ENCODE data around the gene EAPP.
"Not testable (repeated sequence)": the region's sequence is repeated elsewhere in the genome, so short reads cannot be mapped to it uniquely, and the experiment has no call there.

Gene EAPP, protein sequence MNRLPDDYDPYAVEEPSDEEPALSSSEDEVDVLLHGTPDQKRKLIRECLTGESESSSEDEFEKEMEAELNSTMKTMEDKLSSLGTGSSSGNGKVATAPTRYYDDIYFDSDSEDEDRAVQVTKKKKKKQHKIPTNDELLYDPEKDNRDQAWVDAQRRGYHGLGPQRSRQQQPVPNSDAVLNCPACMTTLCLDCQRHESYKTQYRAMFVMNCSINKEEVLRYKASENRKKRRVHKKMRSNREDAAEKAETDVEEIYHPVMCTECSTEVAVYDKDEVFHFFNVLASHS

DNA sequence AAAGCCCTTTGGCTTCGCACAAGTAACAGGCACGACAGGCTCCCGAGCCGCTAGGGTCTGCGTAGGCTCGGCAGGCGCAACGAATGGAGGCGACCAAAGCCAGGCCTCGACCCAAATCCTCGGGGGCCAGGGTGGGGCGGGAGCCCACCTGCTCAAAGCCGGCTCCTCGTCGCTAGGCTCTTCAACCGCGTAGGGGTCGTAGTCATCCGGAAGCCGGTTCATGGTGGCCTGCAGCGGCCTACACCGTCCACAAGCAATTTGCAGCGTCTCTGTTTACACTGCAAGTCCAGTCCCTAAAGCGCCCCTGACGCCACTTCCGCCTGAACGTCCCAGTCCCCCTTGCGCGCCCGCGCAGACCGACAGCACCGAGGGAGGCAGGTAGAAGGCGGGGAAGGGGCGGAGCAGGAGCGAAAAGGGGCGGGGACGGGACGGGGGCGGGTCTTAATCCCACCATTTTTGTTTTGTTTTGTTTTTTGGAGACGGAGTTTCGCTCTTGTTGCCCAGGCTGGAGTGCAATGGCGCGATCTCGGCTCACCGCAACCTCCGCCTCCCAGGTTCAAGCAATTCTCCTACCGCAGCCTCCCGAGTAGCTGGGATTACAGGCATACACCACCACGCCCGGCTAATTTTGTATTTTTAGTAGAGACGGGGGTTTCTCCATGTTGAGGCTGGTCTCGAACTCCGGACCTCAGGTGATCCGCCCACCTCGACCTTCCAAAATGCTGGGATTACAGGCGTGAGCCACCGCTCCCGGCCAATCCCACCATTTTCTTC, at the start of gene EAPP:
Gene EAPP, minus strand, starts transcription at position 295 of the 774 bp plus-strand sequence. Its CDS starts 73 bp downstream, at position 222.
- no peak for DNase-seq

DNA sequence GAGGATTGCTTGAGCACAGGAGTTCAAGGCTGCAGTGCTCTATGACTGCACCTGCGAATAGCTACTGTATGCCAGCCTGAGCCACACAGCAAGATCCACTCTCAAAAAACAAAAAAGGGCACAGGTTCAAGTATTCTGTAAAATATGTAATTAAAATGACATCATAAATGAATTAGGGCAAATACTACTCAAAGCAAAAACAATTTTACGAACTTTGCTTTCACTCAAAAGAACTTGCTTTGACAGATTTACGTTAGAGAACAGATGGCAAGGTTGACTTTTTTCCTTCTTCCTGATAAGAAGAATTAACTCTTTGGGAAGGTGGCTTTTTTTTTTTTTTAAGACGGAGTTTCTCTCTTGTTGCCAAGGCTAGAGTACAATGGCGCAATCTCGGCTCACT, 44.0 kb upstream of the EAPP start:
- no peak for DNase-seq

DNA sequence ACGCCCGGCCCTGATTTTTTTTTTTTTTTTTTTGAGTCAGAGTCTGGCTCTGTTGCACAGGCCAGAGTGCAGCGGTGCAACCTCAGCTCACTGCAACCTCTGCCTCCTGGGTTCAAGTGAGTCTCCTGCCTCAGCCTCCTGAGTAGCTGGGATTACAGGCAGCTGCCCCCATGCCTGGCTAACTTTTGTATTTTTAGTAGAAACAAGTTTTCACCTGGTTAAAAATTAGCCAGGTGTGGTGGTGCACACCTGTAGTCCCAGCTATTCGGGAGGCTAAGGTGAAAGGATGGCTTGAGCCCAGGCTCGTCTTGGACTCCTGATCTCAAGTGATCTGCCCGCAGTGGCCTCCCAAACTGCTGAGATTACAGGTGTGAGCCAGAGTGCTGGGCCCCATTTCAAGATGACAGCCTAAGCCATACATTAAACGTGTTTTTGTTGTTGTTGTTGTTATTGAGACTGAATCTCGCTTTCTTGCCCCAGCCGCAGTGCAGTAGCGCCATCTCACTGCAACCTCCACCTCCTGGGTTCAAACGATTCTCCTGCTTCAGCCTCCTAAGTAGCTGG, 42.7 kb upstream of the EAPP start:
- DNase-seq, result no peak

DNA sequence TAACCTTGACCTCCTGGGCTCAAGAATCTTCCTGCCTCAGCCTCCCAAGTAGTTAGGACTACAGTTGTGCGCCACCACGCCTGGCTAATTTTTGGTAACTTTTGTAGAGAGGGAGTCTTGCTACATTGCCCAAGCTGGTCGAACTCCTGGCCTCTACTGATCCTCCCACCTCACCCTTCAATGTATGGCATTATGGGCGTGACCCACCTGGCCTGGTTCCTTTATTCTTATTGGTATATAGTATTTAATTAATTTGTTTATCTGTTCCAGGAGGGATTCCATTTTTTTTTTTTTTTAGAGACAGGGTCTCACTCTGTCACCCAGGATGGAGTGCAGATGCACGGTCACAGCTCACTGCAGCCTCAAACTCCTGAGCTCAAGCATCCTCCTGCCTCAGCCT, 40.9 kb upstream of the EAPP start:
- DNase-seq, result no peak

DNA sequence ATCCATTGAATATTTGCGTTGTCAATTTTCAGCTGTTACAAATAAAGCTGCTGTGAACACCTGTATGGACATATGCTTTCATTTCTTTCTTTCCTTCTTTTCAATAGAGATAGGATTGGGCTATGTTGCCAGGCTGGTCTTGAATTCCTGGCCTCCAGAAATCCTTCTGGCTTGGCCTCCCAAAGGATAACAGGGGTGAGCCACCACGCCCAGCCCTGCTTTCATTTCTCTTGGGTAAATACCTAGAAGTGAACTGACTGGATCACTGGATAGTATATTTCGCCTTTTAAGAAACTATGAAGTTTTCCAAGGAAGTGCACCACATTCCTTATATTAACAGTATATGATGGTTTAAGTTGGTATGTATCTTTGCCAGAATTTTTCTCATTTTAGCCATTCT, 32.3 kb upstream of the EAPP start:
- DNase-seq, result no peak

DNA sequence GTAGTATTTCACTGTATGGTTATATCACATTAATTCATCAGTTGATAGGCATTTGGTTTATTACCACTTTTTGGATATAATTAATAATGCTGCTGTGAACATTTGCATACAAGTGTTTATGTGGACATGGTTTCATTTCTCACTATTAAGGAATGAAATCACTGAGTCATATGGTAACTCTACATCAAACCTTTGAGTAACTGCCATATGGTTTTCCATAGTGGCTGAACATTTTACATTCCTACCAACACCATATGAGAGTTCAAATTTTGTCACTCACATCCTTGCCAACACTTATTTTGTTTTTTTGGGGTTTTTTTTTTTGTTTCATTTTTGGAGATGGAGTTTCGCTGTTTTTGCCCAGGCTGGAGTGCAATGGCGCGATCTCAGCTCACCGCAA, 30.2 kb upstream of the EAPP start:
- DNase-seq, result no peak

DNA sequence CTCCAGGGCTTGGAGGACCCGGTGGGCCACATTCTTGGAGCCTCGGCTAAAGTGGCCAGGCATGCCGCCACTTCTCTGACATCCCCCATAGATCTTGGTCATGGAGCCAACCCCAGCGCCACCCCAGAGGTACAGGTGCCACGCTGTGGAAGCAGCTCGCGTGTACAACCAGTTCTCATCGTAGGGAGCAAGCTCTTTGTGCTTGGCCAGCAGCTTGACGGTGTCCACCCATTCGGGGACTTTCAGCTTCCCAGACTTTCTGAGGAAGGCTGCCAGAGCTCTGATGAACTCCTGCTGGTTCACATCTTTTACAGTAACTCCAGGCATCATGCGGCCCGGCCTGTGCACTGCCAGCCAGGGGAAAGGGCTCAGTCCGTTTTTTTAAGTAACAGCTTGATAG, 29.3 kb upstream of the EAPP start:
- no peak for DNase-seq

DNA sequence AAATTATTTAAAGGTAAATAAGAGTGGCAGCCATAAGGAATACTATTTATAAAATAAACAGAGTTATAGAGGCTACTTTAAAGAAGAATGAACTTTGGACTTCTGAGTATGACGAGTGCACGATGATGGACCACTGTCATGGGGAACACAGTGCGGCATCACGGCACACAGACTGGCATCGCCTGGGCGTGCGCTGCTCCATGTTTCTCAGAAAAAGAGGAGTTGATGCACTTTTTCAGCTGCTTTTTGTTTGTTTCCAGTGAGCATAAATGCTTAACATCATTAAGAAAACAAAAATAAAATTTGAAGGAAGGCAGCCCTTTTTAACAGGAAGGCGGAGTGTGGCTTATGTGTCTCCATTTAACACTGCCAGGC, 23.3 kb upstream of the EAPP start:
- no peak for DNase-seq

DNA sequence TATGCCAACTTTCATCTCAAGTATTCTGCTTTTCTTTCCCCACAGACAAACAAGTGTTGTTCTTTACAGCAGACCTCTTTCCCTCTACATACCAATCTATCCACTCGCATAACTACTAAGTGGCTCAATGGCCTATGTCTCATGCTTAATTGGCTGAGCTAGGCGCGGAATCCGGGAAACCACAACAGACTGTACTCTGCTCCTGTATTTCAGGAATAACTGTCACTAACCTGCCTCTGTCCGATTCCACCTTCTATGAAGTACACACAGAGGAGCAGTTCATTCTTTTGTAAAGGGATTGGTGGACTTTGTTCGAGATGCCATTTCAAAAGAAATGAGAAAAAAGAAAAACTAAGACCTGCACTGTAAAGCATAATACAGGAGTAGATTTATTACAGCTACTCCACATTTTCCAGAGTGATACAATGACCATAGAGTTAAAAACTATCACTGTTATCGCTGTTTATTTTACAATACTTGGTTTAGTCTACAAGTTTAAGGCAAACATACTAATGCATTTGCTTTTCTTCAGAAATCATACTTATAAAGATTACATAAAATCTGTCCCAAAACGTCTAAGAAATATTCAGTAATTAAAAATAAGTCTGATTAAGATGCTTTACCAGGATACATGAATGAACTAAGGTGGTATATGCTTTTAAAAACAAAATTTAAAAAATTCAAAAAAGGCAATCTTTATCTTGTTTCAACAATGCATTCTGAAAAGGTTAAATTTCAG, 22.7 kb upstream of the EAPP start:
- not testable (repeated sequence) for DNase-seq

DNA sequence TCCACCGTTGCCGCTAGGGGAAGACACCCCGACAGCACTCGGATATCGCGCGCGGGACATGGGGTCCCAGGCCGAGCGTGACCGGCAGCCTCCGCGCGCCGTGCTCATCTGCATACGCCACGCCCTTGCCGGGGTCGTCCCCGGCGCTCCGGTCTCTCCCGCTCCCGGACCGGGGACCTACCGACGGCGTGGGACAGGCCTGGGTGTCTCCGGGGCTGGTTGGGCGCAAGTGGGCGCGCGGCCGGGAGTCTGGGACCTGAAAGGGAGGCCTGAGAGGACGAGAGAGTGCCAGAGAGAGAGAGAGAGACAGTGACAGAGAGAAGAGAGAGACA, 17.0 kb upstream of the EAPP start:
- DNase-seq, result not testable (repeated sequence)

DNA sequence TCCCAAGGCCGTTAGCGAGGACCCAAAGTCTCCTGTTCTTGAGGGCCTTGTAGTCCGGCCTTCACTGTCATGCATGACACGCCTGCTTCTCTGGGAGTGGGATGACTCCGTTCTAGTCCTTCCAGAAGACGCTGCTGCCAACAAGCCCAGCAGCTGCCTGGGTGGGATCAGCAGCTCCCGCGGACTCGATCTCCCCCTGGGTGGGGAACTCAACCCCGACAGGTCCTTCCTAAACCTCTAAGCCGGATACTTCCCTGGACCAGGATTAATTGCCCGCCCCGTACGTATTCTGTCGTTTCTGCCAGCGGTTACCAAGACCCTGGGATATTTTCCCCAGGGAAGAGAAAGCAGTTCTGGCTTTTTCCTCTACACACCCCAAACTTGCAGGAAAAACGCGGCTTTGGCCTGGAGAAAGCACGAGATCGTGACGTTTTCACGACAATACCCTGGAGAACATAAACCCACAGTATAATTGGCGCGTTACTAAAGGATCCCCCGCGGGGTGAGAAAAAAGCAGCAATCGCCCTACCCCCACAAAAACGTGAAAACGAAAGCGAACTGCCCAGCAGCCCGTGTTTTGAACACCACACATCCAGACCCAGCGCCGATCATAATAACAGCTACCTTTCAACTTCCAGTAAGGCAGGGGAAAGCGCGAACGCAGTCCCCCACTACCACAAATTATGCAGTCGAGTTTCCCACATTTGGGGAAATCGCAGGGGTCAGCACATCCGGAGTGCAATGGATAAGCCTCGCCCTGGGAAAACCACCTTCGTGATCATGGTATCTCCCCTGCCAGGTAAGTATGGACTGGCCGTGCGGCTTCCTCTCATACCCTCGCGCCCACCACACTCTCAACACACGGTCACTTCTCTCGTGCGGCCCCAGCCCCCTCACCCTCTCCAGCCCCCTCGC, 16.3 kb upstream of the EAPP start:
- DNase-seq, result not testable (repeated sequence)

DNA sequence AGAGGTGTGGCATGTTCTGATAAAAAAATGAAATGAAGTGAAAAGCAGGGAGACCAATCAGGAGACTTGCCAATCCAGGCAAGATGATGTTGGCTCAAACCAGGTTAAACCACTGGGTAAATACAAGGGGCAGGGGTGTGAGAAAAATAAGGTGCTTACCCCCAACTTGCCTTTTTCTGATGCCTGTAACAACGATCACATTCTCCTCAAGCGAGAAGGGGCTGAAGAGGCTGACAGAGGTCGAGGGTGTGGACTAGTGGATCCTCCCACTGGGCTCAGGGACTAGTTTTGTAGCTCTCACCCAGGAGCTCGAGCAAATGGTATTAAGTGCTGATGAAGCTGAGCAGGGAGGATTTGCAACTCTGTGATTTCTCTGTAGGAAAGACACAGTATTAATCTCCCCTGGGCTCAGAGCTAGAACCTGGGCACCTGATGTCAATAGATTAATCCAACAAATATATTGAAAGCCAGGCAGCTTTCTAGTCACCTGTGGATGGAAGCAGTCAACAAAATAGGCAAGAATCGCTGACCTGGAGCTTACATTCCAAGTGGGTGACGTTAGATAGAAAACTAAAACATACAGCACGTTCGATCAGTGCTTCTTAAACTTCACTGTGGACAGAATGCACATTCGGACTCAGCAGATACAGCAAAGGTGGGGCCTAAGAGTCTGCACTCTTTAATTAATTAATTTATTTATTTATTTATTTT, 15.2 kb upstream of the EAPP start:
- no peak for DNase-seq

DNA sequence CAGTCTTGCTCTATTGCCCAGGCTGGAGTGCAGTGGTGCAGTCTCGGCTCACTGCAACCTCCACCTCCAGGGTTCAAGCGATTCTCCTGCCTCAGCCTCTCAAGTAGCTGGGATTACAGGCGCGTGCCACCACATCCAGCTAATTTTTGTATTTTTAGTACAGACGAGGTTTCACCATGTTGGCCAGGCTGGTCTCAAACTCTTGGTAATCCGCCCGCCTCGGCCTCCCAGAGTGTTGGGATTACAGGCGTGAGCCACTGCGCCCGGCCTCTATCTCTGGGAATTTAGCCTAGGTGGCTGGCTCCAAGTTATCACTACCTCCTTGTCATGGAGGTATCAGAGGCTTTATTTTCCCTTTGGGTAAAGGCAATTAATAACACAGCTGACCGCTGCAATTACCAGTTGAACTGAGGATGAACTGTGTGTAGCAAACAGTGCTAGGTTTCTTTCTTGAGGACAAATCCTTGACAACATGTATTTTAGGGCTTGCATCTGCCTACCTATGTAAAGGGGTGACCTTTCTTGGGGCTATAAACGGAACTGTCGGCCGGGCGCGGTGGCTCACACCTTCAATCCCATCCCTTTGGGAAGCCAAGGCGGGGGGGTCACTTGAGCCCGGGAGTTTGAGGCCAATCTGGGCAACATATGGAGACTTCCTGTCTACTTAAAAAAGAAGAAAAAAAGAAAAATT, 9.9 kb upstream of the EAPP start:
- not testable (repeated sequence) for DNase-seq

DNA sequence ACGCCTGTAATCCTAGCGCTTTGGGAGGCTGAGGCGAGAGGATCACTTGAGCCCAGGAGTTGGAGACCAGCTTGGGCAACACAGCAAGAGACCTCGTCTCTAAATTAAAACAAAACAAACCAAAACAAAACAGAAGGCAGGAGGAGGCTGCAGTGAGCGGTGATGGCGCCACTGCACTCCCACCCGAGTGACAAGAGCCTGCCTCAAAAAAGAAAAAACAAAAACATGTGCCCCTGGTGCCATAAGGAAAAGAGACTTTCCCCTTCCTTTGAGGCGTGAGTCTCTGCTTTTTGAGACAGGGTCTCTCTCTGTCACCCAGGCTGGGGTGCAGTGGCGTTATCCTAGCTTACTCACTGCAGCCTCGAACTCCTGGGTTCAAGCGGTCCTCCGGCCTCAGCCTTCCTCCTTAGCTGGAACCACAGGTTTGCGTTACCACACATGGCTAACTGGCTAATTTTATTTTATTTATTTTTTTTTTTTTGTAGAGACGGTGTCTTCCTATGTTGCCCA, 9.0 kb upstream of the EAPP start:
- no peak for DNase-seq

DNA sequence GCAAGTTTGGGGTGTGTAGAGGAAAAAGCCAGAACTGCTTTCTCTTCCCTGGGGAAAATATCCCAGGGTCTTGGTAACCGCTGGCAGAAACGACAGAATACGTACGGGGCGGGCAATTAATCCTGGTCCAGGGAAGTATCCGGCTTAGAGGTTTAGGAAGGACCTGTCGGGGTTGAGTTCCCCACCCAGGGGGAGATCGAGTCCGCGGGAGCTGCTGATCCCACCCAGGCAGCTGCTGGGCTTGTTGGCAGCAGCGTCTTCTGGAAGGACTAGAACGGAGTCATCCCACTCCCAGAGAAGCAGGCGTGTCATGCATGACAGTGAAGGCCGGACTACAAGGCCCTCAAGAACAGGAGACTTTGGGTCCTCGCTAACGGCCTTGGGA, 7.6 kb upstream of the EAPP start:
- DNase-seq, result not testable (repeated sequence)

DNA sequence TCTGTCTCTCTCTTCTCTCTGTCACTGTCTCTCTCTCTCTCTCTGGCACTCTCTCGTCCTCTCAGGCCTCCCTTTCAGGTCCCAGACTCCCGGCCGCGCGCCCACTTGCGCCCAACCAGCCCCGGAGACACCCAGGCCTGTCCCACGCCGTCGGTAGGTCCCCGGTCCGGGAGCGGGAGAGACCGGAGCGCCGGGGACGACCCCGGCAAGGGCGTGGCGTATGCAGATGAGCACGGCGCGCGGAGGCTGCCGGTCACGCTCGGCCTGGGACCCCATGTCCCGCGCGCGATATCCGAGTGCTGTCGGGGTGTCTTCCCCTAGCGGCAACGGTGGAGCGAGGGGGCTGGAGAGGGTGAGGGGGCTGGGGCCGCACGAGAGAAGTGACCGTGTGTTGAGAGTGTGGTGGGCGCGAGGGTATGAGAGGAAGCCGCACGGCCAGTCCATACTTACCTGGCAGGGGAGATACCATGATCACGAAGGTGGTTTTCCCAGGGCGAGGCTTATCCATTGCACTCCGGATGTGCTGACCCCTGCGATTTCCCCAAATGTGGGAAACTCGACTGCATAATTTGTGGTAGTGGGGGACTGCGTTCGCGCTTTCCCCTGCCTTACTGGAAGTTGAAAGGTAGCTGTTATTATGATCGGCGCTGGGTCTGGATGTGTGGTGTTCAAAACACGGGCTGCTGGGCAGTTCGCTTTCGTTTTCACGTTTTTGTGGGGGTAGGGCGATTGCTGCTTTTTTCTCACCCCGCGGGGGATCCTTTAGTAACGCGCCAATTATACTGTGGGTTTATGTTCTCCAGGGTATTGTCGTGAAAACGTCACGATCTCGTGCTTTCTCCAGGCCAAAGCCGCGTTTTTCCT, 7.0 kb upstream of the EAPP start:
- DNase-seq, result not testable (repeated sequence)

DNA sequence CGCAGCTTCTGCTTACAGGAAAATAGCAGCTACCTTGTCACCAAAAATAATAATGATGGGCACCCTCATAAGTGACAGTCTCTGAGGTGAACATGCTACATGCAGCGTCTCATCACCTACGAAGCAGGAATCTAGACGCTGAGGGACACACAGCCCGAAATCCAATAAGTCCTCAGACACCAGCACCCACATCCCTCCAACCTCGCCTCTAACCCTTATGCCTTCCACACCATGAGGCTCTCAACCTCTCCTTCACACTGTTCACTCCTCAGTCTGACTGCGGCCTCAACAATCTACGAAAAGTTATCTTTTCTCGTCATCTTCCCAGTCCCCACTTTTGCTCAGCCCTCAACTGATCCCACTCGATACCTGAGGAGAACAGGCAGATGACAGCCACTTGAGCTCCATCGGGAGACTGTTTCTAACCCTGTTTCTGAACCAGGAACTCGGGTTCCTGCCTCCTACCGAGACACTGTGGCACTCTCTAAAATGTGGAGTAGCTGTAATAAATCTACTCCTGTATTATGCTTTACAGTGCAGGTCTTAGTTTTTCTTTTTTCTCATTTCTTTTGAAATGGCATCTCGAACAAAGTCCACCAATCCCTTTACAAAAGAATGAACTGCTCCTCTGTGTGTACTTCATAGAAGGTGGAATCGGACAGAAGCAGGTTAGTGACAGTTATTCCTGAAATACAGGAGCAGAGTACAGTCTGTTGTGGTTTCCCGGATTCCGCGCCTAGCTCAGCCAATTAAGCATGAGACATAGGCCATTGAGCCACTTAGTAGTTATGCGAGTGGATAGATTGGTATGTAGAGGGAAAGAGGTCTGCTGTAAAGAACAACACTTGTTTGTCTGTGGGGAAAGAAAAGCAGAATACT, 919 bp upstream of the EAPP start:
- not testable (repeated sequence) for DNase-seq

DNA sequence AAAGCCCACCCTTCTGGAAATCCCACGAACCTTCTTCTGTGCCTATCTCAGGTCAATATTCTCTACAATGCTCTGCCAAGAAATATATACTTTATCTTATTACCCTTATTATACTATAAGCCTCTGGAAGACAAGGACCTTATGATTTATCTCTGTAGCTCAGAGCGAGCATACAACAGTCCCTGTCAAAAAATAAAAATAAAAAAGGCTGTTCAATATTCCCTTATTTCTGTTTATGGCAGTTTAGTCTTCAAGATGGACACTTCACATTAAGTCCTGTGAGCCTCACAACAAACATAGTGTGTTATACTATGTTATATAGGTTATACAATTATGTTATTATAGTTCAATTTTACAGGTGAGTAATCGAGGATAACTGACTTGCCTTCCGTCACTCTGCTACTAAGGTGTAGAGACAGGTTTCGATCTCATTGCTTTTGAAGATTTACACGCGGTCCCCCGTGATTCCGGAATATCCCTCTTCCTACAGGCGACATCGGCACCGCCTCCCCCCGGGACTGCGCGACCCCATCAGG, 562 bp downstream of the EAPP start:
- no peak for DNase-seq

DNA sequence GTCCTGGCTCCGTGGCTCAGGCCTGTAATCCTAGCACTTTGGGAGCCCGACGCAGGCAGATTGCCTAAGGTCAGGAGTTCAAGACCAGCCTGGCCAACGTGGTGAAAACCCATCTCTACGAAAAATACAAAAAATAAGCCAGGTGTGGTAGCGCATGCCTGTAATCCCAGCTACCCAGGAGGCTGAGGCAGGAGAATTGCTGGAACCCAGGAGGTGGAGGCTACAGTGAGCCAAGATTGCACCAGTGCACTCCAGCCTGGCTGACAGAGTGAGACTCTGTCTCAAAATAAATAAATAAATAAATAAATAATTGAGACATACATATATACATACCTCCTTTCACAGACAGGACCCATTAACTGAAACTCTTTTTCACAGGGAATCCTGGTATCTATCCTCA, 1.4 kb downstream of the EAPP start:
- not testable (repeated sequence) for DNase-seq
